GM20000 (cell line): ENCODE data around the gene RCC1.
"Not testable (repeated sequence)": the region's sequence is repeated elsewhere in the genome, so short reads cannot be mapped to it uniquely, and the experiment has no call there.

Experiments
- DNase-seq: peaks from one replicate; pipeline ENCODE4 v3.0.0; 2012; ENCODE audit warnings: low spot score
- CTCF ChIP-seq: IDR thresholded peaks from 2 replicates; pipeline ENCODE4 v1.5.1; 2012; ENCODE audit warnings: mild to moderate bottlenecking, control low read depth; ENCODE audit errors: extremely low read depth, missing control alignments

Gene RCC1

GRCh38 chr1:28560886-28561285 lies 55.0 kb downstream of the RCC1 start:
- TF ChIP-seq CTCF = no peak
- no peak for DNase-seq

GRCh38 chr1:28564310-28564709 lies 58.5 kb downstream of the RCC1 start:
- no peak for TF ChIP-seq CTCF
- no peak for DNase-seq

- no peak for TF ChIP-seq CTCF
- DNase-seq = no peak
Measured at GRCh38 chr1:28565040-28565439, 59.2 kb downstream of the RCC1 start.

GRCh38 chr1:28565726-28566125 lies 59.9 kb downstream of the RCC1 start:
- DNase-seq = no peak

GRCh38 chr1:28566931-28567330 lies 61.1 kb downstream of the RCC1 start:
- no peak for TF ChIP-seq CTCF
- DNase-seq = no peak

More at GRCh38 chr1:28565726-28566125, 59.9 kb downstream of the RCC1 start:
- TF ChIP-seq CTCF = no peak

GRCh38 chr1:28571911-28572310 lies 66.1 kb downstream of the RCC1 start:
- TF ChIP-seq CTCF = no peak
- DNase-seq = no peak

- DNase-seq = not testable (repeated sequence)
Measured at GRCh38 chr1:28572891-28573290, 67.0 kb downstream of the RCC1 start.

GRCh38 chr1:28573564-28573963 lies 67.7 kb downstream of the RCC1 start:
- DNase-seq = no peak
- no peak for TF ChIP-seq CTCF
